PC-3 (cell line): ENCODE results near the gene CHML.

Experiments used
- EZH2 ChIP-seq: fragments of 300-600 bp; sonication (generic); IDR thresholded peaks from one replicate; pipeline ENCODE4 v1.6.1; 2017; ENCODE audit warnings: antibody characterized with exemption, mild to moderate bottlenecking, low read length; ENCODE audit not compliant: unreplicated experiment
- TF ChIP-seq, protein P1 (sequence below): fragments of 300-600 bp; sonication (generic); conservative IDR thresholded peaks from 2 replicates; pipeline ENCODE4 v1.5.1; 2017; ENCODE audit warnings: antibody characterized with exemption, low read depth, mild to moderate bottlenecking, low read length

- TF ChIP-seq, protein P1, sequence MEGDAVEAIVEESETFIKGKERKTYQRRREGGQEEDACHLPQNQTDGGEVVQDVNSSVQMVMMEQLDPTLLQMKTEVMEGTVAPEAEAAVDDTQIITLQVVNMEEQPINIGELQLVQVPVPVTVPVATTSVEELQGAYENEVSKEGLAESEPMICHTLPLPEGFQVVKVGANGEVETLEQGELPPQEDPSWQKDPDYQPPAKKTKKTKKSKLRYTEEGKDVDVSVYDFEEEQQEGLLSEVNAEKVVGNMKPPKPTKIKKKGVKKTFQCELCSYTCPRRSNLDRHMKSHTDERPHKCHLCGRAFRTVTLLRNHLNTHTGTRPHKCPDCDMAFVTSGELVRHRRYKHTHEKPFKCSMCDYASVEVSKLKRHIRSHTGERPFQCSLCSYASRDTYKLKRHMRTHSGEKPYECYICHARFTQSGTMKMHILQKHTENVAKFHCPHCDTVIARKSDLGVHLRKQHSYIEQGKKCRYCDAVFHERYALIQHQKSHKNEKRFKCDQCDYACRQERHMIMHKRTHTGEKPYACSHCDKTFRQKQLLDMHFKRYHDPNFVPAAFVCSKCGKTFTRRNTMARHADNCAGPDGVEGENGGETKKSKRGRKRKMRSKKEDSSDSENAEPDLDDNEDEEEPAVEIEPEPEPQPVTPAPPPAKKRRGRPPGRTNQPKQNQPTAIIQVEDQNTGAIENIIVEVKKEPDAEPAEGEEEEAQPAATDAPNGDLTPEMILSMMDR: no peak
- no peak for TF ChIP-seq EZH2
Observed at GRCh38 chr1:241617426-241617825, 22.7 kb downstream of the CHML start.
